ENCODE measurements around the gene SCN11A.

Gene SCN11A

DNA sequence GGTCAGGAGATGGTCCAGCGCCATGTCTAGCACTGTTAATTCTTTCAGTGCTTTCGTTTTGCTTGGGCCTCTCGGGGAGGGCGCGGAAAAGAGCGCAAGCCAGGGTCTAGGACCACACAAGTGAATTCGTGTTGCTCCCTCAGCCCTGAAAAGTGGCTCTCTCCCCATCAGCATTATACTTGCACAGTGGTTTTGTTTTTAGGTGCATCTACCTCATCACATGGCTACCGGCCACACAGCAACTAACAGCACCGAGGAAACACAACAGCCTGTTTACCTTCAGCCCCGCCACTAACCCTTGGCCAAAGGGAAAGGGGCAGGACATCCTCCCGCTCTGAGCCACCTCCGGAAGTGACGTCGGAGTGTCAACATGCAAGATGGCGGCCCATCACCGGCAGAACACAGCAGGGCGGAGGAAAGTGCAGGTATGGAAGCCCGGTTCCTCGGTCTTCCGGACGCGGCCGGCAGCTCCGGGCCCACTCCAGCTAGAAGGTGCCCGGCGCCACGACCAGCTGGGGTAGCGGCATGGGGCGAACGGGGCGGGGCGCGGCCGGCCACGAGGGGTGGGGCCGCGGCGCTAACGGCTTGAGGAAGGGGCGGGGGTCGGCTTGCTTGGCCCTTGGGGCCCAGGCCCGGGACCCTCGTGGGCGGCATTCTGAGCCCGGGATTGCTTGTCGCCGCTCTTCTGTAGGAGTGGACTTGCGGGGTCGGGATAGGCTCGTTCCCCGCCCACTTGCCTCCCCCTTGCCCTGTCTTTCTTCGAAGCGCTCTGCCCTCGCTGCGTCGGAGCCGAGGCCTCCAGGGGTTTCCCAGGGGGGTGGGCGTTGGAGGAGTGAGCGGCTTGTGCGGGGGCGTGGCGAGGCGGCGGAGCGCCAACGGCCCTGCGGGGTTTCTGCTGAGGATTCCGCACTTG lies at the start of gene SCN11A, which contains the start of gene WDR48:
SCN11A (minus strand) TSS at position 296 of the 913 bp plus-strand sequence. CDS start 101,582 bp downstream, outside the sequence.
WDR48 (plus strand) TSS at position 368 of the 913 bp plus-strand sequence; CDS start at position 378, 10 bp downstream.
- peak; percentile 85 to 92 for DNase-seq

- peak; percentile 63 for DNase-seq
These were observed 49.4 kb upstream of the SCN11A start for GRCh38 chr3:39101022-39101689.

DNA sequence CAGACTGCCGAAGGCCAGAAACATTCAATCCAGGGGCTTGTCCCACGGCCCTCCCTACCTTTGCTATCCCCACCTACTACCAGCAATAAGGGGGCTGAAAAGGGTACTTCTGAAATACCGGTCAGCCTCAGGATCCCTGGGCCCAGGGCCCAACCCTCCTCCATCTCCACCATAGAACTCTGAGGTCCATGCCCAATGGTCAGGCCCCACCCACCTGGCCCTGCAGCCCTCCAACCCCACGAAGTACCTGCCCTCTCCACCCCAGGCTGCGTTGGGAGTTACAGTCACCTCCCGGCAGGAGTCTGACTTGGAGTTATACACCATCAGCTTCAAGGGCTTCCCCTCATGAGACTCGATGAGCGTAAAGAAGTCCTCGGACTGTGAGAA lies 48.7 kb upstream of the SCN11A start:
- no peak for DNase-seq

DNA sequence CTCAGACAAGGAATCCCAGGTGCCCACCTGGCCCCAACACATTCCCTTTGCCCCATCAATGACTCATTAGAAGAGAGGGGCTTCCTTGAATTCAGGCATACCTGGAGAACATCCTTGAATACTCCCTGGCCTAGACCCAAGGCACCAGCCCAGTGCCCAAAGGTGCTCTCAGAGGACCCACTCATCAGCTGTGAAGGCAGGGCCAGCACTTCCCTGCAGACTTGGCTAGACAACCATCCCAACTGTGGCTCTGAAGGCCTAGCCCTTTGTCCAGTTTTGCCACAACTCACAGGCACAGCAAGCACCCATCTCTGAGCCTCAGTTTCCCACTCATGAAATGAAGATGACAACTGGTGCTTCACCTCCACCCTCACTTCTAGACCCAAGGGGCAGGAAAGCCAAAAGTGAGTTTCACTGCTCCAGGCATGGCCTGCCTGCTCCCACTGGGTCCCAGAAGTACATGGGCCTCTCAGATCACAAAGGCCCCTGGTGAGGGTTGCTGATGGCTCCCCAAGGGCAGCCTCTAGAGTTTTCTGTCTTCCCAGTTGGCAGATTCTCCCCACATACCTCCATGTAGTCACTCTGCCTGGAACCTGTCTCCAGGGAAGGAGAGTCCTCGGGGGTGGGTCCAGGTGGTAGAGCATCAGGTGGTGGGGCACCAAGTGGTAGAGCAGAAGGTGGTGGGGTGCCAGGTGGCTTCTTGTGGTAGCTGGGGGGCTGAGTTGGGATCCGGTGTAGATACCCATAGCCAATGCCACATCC lies 48.2 kb upstream of the SCN11A start:
- DNase-seq: no peak

GRCh38 chr3:39099242-39099641 lies 47.5 kb upstream of the SCN11A start:
- no peak for DNase-seq

GRCh38 chr3:39098473-39099000 lies 46.8 kb upstream of the SCN11A start:
- no peak for DNase-seq

- no peak for DNase-seq
These were observed 46.1 kb upstream of the SCN11A start for GRCh38 chr3:39097716-39098472.

- DNase-seq: no peak
These were observed 45.0 kb upstream of the SCN11A start for GRCh38 chr3:39096775-39097174.

DNA sequence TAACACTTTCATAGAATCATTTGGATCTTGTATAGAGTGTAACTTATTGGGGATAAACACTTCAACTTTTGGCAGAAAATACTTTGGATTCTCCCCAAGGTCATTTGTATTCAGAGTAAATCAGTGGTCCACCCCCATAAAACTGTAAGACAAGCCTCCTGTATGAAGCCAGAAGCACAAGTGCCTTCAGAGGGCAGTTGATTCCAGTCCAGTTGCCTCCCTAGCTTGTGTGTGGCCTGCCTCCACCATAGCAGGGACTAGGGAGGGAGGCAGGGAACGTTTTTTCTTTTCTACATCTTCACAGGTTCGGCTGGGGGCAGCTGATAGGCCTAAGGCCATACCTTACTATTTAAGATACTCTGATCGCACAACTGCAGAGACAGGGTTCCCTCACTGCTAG lies 44.0 kb upstream of the SCN11A start:
- DNase-seq: no peak

- no peak for DNase-seq
These were observed 43.3 kb upstream of the SCN11A start for GRCh38 chr3:39094851-39095677.

DNA sequence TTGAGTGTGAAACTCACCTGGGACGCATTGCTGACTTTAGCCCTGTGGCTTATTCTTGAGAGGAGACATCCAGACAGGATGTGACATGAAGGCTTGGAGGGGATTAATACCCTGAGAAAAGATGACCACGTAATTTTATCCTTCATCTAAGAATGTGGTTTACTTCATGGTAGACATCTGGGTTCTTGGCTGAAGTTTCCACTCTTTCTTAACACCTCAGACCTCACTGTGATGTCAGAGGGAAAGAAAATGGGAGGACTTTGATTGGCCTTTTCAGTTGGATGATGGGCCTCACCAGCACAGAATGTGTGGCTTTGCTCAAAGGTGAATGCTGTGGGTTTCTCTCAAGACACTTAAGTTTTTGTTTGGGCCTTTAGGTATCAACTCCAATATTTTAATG lies 39.2 kb upstream of the SCN11A start:
- DNase-seq: no peak

- no peak for DNase-seq
These were observed 37.1 kb upstream of the SCN11A start for GRCh38 chr3:39088889-39089288.

- DNase-seq: no peak
These were observed 36.7 kb upstream of the SCN11A start for GRCh38 chr3:39088456-39088855.

DNA sequence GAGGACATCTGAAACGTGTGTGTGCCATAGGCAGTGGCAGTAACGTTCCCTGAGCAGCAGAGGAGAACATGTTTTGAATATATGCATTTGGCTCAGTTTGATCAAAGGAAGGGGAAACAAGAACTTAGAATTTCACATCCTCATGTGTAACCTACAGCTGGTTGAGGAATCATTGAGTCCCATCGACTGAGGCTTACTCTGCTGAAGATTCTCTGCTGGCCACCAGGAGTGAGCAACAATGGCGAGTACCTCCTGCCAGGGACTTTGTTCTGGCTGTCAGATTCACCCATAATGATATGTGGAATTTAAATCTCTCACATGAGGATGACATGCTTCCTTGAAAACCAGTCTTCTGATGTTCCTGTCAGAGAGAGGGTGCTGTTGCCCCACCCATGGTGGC lies 34.4 kb upstream of the SCN11A start:
- DNase-seq: no peak

GRCh38 chr3:39082666-39083313 lies 31.0 kb upstream of the SCN11A start:
- DNase-seq: no peak

- DNase-seq: no peak
These were observed 28.3 kb upstream of the SCN11A start for GRCh38 chr3:39080026-39080425.

- peak; percentile 34 to 38 for DNase-seq
These were observed 27.8 kb upstream of the SCN11A start for GRCh38 chr3:39079530-39079929.

GRCh38 chr3:39075910-39076309 lies 24.2 kb upstream of the SCN11A start:
- DNase-seq: no peak

DNA sequence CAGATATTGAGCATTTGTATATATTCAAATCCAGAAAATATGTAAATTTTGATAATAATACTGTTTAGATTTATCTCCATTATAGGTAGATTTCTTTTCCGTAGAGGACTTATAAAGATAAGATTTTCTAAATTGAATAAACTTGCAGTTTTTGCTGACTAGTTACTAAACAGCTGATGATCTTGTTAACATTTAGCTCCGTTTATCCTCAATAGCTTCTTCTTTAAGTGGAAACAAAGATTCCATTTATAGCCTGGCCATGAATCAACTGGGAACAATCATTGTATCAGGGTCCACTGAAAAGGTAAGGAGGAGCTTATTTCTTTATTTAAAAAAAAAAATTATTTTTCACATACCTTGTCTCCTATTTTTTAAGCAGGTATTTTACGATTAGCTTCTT lies 16.8 kb upstream of the SCN11A start:
- DNase-seq: no peak

DNA sequence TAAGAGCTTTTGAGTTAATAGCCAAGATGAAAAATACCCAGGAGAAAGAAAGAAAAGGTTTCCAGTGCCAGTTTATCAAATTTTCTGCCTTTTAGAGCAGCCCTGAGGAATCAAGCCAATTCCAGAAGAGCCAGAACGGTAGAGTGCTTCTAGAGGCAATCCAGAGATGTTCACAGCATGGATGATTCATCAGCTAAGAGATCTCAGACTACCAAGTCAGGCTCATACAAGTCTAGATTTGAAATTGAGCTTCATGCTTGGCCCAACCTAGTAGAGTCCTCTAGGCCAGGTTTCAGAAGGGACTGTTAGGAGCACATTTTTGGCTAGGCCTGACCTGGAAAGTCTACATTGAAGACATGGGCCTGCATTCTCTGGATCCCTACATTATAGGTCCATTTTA lies 15.5 kb upstream of the SCN11A start:
- DNase-seq: no peak

- peak; percentile 89 to 90 for DNase-seq
These were observed 13.5 kb upstream of the SCN11A start for GRCh38 chr3:39065197-39065596.
